ENCODE measurements around the gene CNNM3. TPM values are rescaled to one million over a fixed set of nuclear protein-coding genes. Genes with fewer than 3 reads are reported as not detected.

The CNNM3 gene
- total RNA-seq, 4 donors from 2014 or later = 21.8 to 27.8 (median 22.9) TPM

DNA sequence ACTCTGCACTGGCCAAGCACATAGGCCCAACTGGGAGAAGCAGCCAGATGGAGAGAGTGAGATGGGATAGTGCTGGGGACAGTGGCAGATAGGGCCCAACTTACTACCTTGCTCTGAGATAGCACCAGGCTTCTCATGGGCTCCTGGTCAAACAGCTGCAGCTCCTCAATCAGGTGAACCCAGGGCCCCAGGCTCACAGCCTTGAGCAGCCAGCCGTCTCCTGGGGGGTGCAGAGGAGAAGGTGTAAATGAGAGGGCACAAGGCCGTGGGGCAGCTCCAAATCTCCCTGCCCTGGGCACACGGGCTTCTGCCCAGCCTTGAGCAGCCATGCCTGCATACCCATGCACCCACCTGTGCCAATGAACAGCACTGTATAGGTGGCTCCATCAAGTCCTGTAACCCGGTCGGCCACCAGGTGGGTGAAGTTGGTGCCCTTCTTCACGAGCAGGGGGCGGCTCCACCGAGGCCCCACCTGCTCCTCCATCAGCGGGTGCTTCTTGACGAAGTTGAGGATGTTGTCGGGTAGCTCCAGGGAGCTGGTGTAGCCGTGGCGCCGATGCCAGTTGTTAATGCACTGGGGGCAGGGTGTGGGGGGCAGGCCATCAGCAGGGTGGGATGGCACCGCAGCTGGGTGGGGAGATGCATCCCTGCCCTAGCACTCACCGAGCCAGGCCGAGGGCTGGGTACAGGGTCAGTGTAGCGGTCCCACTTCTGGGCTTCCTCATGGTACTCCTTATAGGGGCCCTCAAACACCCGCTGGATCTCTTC is 47.7 kb downstream of the CNNM3 start:
- Histone ChIP-seq H3K36me3 (peaks cover 3 to 75% (median 23%) of the 10 kb centered on the region in 3 donors), H3K27me3 (no peaks in the 10 kb centered on the region), H3K4me1 (peaks cover 0 to 88% (median 41%) of the 10 kb centered on the region in 4 donors), H3K4me3 (peak overlapping the region in 2 of 4 donors; percentile 64 to 85), H3K9me3 (no peaks in the 10 kb centered on the region), H3K27ac (peak overlapping the region; percentile 94 to 99 (median 98))
- WGBS, 2 donors = 73 to 77% methylated on average over 19 of the region's 19 CpGs
- TF ChIP-seq, protein P1, sequence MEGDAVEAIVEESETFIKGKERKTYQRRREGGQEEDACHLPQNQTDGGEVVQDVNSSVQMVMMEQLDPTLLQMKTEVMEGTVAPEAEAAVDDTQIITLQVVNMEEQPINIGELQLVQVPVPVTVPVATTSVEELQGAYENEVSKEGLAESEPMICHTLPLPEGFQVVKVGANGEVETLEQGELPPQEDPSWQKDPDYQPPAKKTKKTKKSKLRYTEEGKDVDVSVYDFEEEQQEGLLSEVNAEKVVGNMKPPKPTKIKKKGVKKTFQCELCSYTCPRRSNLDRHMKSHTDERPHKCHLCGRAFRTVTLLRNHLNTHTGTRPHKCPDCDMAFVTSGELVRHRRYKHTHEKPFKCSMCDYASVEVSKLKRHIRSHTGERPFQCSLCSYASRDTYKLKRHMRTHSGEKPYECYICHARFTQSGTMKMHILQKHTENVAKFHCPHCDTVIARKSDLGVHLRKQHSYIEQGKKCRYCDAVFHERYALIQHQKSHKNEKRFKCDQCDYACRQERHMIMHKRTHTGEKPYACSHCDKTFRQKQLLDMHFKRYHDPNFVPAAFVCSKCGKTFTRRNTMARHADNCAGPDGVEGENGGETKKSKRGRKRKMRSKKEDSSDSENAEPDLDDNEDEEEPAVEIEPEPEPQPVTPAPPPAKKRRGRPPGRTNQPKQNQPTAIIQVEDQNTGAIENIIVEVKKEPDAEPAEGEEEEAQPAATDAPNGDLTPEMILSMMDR (IDR thresholded peaks at IDR 0.05) = no peak
- TF ChIP-seq EP300 (IDR thresholded peaks at IDR 0.05) (peak in 1 of 2 donors; percentile 17), POLR2A (IDR thresholded peaks at IDR 0.05) (no peak)
- DNase-seq (ENCODE audit: low spot score in 2 of 2) = no peak

DNA sequence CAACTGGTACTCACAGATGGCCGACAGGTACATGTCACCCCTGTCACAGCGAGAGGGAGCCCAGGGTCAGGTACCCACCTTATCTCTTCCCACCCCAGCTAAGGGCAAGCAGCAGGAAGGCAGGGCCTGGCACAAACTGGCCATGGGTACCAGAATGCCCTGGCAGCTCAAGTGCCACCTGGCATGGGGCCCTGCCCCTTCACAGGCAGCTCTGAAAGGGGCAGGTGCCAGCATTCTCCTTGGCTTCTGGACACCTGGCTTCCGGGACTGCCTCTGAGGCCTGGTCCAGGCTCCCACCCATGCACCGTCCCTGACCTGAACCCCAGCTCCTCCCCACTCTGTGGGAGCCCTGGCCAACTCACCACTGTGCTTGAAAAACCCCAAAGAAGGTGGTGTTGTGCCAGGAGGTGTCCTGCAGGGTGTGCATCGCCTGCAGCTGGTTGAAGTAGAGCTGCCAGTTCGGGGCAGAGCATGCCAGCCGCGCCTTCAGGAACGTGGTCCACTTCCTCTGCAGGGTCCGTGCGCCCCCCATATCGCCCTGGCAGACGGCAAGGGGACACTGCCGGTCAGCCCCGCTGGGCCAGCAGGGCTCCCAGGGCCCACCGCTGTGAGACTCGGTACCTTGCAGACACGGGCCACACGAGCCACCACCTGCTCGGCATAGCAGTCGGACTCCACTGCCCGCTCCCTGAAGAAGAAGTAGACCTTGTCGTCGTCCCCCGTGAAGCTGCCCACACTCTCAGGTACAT is 48.4 kb downstream of the CNNM3 start:
- WGBS, 2 donors = 70 to 73% methylated on average over 8 to 12 of the region's 25 CpGs
- Histone ChIP-seq H3K36me3 (peaks cover 3 to 75% (median 23%) of the 10 kb centered on the region in 3 donors), H3K4me3 (peak overlapping the region in 2 of 4 donors; percentile 64 to 85), H3K4me1 (peaks cover 0 to 80% (median 37%) of the 10 kb centered on the region in 4 donors), H3K27ac (peak overlapping the region; percentile 94 to 99 (median 98)), H3K27me3 (no peaks in the 10 kb centered on the region), H3K9me3 (no peaks in the 10 kb centered on the region)
- TF ChIP-seq, protein P1 (IDR thresholded peaks at IDR 0.05) = no peak
- TF ChIP-seq EP300 (IDR thresholded peaks at IDR 0.05) (no peak), POLR2A (IDR thresholded peaks at IDR 0.05) (no peak)
- DNase-seq (ENCODE audit: low spot score in 2 of 2) = no peak

DNA sequence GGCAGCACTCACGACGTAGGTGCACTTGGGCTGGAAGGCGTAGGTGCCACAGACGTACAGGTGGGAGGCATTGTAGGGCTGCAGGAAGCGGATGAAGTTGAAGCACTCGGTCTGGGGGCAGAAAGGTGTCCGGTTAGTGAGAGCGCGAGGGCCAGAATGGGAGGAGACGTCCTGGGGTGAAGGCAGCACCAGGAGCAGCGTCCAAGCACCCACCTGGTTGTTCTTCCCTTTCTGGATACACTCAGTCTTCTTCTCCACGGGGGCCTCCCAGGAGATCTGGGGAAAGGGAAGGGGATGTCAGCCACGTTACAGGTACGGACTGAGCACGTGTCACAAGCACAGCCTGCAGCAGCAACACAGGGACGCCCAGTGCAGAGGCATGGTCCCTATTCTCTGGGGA is 49.6 kb downstream of the CNNM3 start:
- H3K36me3 ChIP-seq = peaks cover 3 to 69% (median 21%) of the 10 kb centered on the region in 3 donors
- no peak for DNase-seq (ENCODE audit: low spot score in 2 of 2)
- TF ChIP-seq, protein P1 (IDR thresholded peaks at IDR 0.05) = no peak
- TF ChIP-seq EP300 (IDR thresholded peaks at IDR 0.05) (no peak), POLR2A (IDR thresholded peaks at IDR 0.05) (no peak)
- H3K9me3 ChIP-seq = no peaks in the 10 kb centered on the region
- 68 to 75% methylated on average over 16 of the region's 16 CpGs for WGBS, 2 donors
- H3K4me3 ChIP-seq = peak overlapping the region in 3 of 4 donors; percentile 64 to 92 (median 85)
- peak overlapping the region; percentile 94 to 99 (median 98) for H3K27ac ChIP-seq
- peaks cover 0 to 72% (median 37%) of the 10 kb centered on the region in 4 donors for H3K4me1 ChIP-seq
- H3K27me3 ChIP-seq = no peaks in the 10 kb centered on the region

DNA sequence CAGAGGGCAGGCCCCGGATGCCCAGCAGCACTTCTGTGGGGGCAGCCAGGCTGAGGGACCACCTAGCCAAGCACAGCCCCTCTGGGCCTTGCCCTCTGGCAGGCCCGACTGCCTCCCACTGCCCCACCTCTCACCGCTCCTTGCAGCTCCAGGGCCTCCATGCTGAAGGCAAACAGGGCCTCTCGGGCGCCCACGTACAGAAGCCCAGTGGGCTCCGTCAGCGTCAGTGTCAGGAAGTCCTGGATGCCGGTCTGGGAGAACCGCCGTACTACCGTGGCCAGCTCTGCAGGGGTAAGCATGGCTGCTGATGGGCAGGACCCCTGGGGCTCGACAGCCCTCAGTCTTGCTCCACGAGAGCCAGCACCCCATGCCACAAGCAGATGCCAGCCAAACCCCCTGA is 50.1 kb downstream of the CNNM3 start:
- Histone ChIP-seq H3K27ac (peak overlapping the region; percentile 94 to 99 (median 98)), H3K9me3 (no peaks in the 10 kb centered on the region), H3K36me3 (peaks cover 3 to 64% (median 16%) of the 10 kb centered on the region in 3 donors), H3K27me3 (no peaks in the 10 kb centered on the region), H3K4me3 (peak overlapping the region in 3 of 4 donors; percentile 64 to 92 (median 85)), H3K4me1 (peaks cover 0 to 72% (median 40%) of the 10 kb centered on the region in 4 donors)
- no peak for DNase-seq (ENCODE audit: low spot score in 2 of 2)
- WGBS, 2 donors = 40 to 46% methylated on average over 1 to 7 of the region's 14 CpGs
- no peak for TF ChIP-seq EP300 (IDR thresholded peaks at IDR 0.05)
- no peak for TF ChIP-seq POLR2A (IDR thresholded peaks at IDR 0.05)
- TF ChIP-seq, protein P1 (IDR thresholded peaks at IDR 0.05) = no peak
